GM19467 (cell line): ENCODE measurements around the gene HGFAC.

Experiments used
- ATAC-seq: cut with Tn5 transposase; IDR thresholded peaks from one replicate; pipeline ENCODE4 v1.9.1; 2021; ENCODE audit warnings: mild to moderate bottlenecking, moderate library complexity; ENCODE audit not compliant: unreplicated experiment

Gene HGFAC

DNA sequence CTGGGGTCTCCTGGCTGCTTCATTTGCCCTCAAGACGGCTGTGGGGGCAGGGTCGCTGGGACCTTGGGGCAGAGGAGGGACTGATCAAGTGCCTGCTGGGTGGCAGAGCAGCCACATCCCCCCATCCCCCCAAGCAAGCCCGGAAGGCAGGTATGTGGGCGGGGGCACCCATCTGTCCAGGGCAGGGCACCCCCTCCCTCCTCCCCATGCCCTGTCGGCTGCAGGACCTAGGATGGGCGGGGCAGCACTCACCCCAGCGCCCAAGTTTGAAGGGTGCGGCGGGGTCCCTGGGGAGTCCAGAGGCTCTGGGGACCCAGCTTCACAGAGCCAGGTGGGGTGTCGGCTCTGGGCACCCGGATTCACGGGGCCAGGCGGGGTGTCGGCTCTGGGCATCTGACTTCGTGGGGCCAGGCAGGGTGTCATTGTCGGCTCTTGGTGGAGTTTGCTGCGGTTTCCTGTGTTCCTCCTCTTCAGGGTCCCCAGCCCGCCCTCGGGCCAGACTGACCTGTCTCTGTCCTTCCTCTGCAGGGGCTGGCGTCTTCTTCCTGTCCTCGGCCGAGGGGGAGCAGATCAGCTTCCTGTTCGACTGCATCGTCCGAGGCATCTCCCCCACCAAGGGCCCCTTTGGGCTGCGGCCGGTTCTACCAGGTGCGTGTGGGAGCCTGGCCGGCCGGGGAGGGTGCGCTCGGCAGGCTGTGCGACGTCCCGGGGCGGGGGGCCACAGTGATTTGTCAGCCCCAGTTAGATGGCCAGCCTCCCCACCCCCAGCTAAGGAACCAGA is 43.4 kb downstream of the HGFAC start:
- no peak for ATAC-seq

DNA sequence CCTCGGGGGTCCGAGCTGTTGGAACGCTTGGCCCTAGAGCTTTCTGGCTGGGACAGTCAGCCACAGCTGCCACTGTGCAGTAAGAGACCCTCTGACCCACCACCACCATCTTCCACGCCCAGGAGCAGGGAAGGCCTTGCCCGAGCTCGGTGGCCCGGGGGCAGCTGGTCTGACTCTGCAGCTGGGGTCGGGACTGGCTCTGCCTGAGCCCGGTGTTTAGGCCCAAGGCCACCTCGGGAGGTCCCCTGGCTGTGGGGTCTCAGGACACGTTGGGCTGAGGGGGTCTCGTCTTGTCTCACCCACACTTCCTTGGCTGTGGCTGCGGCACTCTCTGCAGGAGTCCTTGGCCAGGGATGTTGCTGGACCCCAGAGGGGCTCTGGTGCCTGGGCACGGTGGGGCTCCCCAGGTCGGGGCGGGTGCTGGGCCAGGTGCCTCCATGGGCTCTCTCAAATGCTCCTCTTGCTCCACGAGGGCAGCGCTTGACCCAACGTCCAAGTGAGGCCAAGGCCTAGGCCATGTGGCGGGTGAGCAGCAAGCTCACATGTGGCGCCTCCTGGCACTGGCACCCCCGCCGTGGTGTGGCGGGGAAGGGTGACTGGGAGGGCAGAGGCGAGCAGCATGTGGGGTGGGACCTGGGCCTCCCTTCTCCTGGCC is 44.2 kb downstream of the HGFAC start:
- ATAC-seq = no peak

- no peak for ATAC-seq
Measured at GRCh38 chr4:3486541-3487540, 45.1 kb downstream of the HGFAC start.

DNA sequence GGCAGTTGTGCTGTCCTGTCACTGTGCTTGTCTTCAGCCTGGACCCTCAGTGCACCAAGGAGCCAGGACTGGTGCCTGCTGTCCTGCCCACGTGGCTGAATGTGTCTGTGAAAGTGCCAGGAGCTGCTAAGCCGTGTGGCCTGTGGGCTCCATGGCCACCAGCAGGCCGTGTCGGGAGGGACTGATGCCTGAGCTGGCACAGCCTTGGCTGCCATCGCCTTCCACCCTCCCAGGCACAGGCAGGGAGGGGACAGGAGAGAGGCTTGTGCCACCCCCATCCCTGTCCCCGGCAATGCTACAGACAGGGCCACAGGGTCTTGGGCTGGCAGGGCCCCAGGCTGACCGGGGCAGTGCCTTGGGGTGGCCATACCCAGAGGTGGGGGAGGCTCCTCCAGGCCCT is 46.1 kb downstream of the HGFAC start:
- ATAC-seq = no peak

DNA sequence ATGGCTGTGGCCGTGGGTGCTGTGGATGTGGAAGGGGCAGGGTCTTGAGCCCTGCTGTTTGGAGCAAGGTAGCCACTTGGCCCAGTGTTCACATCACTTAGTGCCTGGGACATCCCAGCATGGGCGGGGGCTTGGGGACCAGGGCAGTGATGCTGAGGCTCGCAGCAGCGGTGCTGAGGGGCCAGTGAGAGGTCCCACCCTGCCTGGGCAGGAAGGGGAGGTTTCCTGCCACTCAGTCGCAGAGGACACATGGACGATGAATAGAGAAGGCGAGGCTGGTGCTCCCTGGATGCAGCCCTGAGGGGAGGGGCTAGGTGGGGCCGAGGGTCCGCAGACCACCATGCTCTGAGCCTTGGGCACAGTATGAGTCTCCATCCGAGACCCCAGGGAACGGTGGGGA is 47.1 kb downstream of the HGFAC start:
- no peak for ATAC-seq

- no peak for ATAC-seq
Measured at GRCh38 chr4:3489451-3489962, 47.7 kb downstream of the HGFAC start.

- ATAC-seq = no peak
Measured at GRCh38 chr4:3491681-3492405, 50.1 kb downstream of the HGFAC start.

- ATAC-seq = no peak
Measured at GRCh38 chr4:3492741-3493719, 51.3 kb downstream of the HGFAC start.

DNA sequence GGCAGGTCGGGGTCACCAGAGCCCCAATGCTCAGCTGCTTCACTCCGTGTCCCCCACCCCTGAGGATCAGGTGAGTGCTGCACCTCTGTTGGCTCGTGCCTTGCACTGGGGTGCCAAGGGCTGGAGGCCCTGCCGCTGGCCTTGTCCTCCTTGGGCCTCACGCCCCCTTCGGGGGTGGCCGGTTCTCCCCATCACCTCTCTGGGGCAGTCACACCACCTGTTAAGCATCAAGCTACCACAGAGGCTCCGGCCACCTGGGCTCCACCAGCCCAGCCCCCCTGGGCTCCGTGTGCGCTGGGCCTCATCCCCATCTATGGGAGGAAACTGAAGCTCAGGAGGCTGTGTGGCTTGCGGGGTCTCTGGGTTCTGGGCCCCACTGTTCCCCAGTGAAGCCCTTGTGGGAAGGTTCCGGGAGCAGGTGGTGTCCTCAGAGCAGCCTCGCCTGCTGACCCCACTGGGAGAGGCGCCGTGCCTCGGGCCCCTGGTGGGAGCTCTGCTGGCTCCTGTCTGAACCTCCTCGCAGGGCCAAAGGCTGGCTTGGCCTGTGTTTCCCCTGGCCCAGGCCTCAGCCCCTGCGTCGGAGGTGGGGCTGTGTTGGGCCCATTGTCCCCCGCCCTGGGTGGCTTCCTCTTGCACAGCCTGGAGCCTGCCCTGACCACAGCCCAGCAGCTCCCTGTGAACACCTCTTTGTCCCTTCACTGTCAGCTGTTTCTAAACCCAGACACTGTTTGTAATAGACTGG is 52.1 kb downstream of the HGFAC start:
- no peak for ATAC-seq

DNA sequence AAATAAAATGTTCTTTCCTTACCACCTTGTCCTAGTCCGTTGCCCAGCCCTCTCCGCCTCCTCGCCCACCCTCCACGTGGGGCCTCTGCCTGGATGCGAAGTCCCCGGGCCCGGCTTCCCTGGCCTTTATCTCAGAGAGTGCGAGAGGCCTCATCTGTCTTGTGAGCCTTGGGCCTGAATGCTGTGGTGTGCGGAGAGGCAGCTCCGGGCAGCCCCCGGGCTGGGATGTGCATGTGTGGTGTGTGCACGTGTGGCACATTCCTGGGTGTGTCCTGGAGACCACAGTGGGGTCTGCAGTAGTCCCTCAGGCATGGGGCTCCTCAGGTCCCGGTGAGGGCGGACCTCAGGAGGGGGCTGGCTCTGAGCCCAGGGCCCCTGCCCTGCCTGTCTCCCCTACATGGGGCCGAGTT is 52.7 kb downstream of the HGFAC start:
- ATAC-seq = no peak

GRCh38 chr4:3495204-3495975 is 53.6 kb downstream of the HGFAC start:
- ATAC-seq = no peak

DNA sequence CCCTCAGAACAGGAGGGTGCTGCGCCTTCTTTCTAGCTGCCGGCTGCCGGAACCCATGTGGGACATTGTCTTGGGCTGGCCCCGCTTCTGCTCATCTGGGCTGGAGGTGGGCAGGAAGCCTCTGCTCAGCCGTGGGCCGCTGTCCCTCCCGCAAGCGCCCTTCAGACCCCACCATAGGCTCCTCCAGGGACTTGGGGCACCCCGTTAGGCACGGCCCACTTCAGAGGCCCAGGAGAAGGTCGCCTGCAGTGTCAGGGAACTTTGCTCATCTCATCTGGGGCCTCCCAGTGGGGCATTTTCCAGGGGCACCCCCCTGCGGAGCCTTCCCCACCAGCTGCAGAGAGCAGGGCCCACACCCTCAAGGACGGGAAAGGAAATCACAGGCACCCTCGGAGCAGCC is 54.3 kb downstream of the HGFAC start:
- ATAC-seq = no peak

DNA sequence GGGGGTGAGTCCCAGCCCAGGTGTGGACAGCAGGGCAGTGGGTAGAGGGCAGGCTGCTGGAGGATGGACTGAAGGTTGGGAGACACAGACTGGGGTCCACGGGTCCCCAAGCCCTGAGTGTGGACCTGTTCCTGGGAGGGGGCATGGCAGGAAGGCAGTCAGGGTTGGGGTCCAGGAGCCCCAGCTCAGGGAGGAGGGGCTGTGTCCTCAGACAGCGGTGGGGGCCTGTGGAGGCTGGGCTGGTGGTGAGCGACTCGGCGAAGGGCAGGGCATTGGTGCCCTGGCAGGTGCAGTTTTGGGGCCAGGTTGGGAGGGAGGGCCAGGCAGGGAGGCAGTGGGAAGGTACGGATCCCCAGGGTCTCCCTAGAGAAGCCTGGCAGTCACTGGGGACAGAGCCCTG is 55.3 kb downstream of the HGFAC start:
- ATAC-seq = no peak

DNA sequence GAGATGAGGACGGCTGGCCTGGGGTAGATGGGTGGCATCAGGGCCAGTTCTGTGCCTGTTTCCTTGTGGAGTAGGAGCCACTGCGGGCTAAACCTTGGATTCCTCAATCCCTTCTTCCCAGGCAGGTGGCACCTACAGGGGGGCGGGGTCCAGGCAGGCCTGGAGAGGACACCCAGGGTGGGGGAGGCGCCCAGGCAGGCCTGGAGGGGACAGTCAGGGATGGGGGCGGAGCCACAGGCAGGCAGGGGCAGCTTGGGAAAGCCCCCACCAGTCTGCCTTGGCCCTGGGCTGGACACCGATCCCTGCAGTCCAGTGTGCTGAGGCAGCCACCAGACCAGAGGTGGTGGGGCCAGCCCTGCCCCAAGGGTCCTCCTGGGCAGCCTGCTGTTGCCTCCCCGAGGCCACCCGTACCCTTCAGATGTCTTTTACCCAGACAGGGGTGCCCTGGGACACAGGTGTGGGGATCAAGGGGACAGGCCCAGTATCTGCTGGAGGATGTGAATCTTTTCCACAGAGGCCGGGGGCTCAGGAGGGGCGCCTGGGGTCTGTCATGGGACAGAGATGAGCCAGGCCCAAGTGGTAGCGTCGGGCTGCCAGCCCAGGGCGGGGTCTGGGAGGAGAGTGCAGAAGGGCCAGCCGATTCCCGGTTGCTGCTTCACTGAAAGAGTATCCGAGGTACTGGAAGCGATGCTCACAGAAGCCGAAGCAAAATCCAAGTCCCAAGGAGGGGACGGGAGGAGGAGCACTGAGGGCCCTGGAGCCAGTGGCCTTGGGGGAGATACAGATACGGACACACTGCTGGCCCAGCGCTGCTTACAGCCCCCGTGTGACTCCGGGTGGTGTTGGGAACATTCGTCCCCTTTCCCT is 56.0 kb downstream of the HGFAC start:
- ATAC-seq = no peak

GRCh38 chr4:3498407-3498806 is 56.6 kb downstream of the HGFAC start:
- no peak for ATAC-seq
